HUDEP-2 (cell line): ENCODE results near the gene TBC1D9.
"Not testable (repeated sequence)": the region's sequence is repeated elsewhere in the genome, so short reads cannot be mapped to it uniquely, and the experiment has no call there.

Experiments used
- DNase-seq, 76 experiments: peaks; one replicate each; lab custom pipeline; 2025; ENCODE audit not compliant: unreplicated experiment in 76 of 76; lab: John Stamatoyannopoulos, UW

Gene TBC1D9

GRCh38 chr4:140756319-140757231, at the start of gene TBC1D9:
Gene TBC1D9 (minus strand): TSS chr4:140756385. CDS start chr4:140756045, 340 bp downstream.
- DNase-seq: peak in 5 of 76 experiments; percentile 0 to 9 (median 3)

GRCh38 chr4:140805293-140805692, 49.1 kb upstream of the TBC1D9 start:
- DNase-seq: no peak

GRCh38 chr4:140802591-140802990, 46.4 kb upstream of the TBC1D9 start:
- DNase-seq: no peak

GRCh38 chr4:140800666-140801065, 44.5 kb upstream of the TBC1D9 start:
- DNase-seq: no peak

- DNase-seq: no peak
Measured at GRCh38 chr4:140799686-140800225, 43.6 kb upstream of the TBC1D9 start.

GRCh38 chr4:140793291-140793690, 37.1 kb upstream of the TBC1D9 start:
- no peak for DNase-seq

- no peak for DNase-seq
Measured at GRCh38 chr4:140790765-140791164, 34.6 kb upstream of the TBC1D9 start.

- DNase-seq: no peak
Measured at GRCh38 chr4:140790171-140790570, 34.0 kb upstream of the TBC1D9 start.

- DNase-seq: no peak
Measured at GRCh38 chr4:140789759-140790158, 33.6 kb upstream of the TBC1D9 start.

GRCh38 chr4:140782787-140783186, 26.6 kb upstream of the TBC1D9 start:
- not testable (repeated sequence) for DNase-seq

- DNase-seq: no peak
Measured at GRCh38 chr4:140781596-140781995, 25.4 kb upstream of the TBC1D9 start.

- no peak for DNase-seq
Measured at GRCh38 chr4:140777894-140778293, 21.7 kb upstream of the TBC1D9 start.

- DNase-seq: no peak
Measured at GRCh38 chr4:140777386-140777785, 21.2 kb upstream of the TBC1D9 start.

- no peak for DNase-seq
Measured at GRCh38 chr4:140776556-140776955, 20.4 kb upstream of the TBC1D9 start.

- no peak for DNase-seq
Measured at GRCh38 chr4:140774956-140775355, 18.8 kb upstream of the TBC1D9 start.

- no peak for DNase-seq
Measured at GRCh38 chr4:140774510-140774909, 18.3 kb upstream of the TBC1D9 start.

- no peak for DNase-seq
Measured at GRCh38 chr4:140769209-140769608, 13.0 kb upstream of the TBC1D9 start.

- DNase-seq: peak in 1 of 76 experiments; percentile 0
Measured at GRCh38 chr4:140764785-140765392, 8.7 kb upstream of the TBC1D9 start.

- no peak for DNase-seq
Measured at GRCh38 chr4:140762202-140762601, 6.0 kb upstream of the TBC1D9 start.

- DNase-seq: no peak
Measured at GRCh38 chr4:140757232-140757630, 1.0 kb upstream of the TBC1D9 start.

GRCh38 chr4:140755774-140756318, 339 bp downstream of the TBC1D9 start:
- no peak for DNase-seq
